T-helper 2 cell treated with Interferon-gamma antibody and Interleukin-4, amounts not matched to agents 5 μg/mL and 100 μg/mL, for 36 hours (primary cell): Measurements from ENCODE around the gene SLCO4A1.

Experiments used
- DNase-seq: peaks from one replicate; pipeline ENCODE4 v3.0.0; 2021; ENCODE audit warnings: low spot score
- H3K27ac Mint-ChIP-seq: one replicate; pipeline ENCODE4 v1.8.0; 2021; ENCODE audit warnings: mild to moderate bottlenecking, mixed read lengths
- H3K27me3 Mint-ChIP-seq: one replicate; pipeline ENCODE4 v1.8.0; 2021; ENCODE audit warnings: low read depth, mixed read lengths
- H3K36me3 Mint-ChIP-seq: one replicate; pipeline ENCODE4 v1.8.0; 2021; ENCODE audit warnings: low read depth, mixed read lengths
- H3K4me1 Mint-ChIP-seq: one replicate; pipeline ENCODE4 v1.8.0; 2021; ENCODE audit warnings: low read depth, mixed read lengths
- H3K4me3 Mint-ChIP-seq: one replicate; pipeline ENCODE4 v1.8.0; 2022; ENCODE audit warnings: mild to moderate bottlenecking, moderate library complexity, mixed read lengths
- H3K9me3 Mint-ChIP-seq: one replicate; pipeline ENCODE4 v1.8.0; 2021; ENCODE audit warnings: mixed read lengths

The SLCO4A1 gene

DNA sequence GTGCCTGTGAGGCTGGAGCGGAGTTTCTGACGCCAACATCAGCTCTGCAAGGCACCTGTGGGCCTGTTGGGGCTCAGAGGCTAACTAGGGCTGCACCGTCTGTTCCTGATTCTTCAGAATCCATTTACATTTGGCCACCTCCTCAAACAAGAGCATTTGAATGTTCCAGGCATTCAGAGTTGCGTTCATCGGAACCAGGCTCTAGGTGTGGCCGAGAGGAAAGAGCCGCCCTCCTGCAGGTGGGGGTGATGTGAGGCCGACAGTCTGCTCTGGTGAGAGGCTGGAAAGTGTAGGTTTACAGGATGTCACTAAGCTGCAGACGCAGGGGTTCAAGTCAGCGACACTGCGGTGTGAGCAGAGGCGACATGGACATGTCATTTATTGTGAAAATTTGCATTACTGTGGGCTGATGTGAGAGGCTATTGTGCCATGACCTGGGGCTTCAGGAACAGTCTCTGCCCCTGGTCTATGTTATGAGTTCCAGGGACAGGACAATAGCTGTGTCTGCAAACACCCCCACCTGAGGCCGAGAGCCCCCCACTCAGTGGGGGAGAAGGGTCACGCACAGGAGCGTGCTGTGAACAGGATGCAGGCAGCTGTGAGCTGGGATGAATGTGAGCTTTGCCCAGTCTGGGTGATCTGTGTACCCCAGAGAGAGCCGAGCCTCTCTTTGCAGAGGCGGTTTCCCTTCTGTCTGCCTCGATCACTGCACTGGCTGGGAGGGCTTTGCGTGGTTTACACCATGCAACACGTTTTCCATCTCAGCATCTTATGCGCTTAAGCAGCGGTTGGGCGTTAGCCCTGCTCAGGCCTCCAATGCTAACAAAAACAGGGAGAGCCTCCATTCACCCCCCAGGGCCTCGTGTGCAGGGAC, 21.1 kb downstream of the SLCO4A1 start:
- Mint-ChIP-seq H3K4me1 (no peaks in the 10 kb centered on the region), H3K27ac (peak overlapping the region; percentile 8), H3K36me3 (peaks cover 29% of the 10 kb centered on the region), H3K9me3 (no peaks in the 10 kb centered on the region), H3K4me3 (no peak overlapping the region), H3K27me3 (no peaks in the 10 kb centered on the region)
- no peak for DNase-seq

DNA sequence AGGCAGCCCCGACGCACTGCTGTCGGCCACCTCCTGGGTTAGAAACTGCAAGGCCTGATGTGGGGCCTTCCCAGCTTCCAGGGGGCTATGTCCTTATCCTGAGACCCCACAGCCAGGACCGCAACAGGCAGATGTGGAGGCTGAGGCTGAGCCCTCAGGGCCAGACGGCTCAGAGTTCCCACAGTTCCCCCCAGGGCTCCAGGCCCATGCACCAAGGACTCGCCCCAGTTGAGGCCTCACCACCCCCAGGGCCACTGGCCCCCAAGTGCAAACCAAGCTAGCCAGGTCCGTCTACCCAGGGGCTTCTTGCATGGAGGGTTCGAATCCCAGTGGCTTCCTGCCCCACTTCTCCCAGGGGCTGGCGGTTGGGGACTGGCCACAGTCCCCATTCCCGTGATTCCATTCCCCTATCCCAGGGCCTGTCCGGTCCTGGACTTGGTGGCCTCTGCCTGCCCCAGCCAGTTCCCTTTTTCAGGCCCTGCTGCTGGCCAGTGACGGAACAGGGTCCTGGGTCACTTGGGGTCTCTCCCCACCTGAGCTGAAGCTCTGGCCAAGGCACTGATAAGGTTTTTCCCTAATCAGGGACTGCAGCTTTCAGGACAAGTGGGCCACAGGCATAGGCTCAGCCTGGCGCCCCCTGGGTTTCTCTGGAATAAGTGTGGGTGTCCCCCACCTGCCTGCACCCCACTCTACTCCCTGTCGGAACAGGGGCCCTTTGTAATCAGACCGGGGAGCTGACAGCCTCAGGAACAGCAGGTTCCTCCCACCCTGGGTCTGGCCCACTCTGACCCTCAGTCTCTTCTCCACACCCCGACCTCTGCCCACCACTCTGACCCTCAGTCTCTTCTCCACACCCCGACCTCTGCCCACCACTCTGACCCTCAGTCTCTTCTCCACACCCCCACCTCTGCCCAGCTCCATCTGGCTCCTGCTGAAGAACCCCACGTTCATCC, 22.0 kb downstream of the SLCO4A1 start:
- H3K4me3 Mint-ChIP-seq: no peak overlapping the region
- peaks cover 31% of the 10 kb centered on the region for H3K36me3 Mint-ChIP-seq
- no peak for DNase-seq
- H3K27me3 Mint-ChIP-seq: no peaks in the 10 kb centered on the region
- no peaks in the 10 kb centered on the region for H3K9me3 Mint-ChIP-seq
- H3K27ac Mint-ChIP-seq: peak overlapping the region; percentile 15
- no peaks in the 10 kb centered on the region for H3K4me1 Mint-ChIP-seq

DNA sequence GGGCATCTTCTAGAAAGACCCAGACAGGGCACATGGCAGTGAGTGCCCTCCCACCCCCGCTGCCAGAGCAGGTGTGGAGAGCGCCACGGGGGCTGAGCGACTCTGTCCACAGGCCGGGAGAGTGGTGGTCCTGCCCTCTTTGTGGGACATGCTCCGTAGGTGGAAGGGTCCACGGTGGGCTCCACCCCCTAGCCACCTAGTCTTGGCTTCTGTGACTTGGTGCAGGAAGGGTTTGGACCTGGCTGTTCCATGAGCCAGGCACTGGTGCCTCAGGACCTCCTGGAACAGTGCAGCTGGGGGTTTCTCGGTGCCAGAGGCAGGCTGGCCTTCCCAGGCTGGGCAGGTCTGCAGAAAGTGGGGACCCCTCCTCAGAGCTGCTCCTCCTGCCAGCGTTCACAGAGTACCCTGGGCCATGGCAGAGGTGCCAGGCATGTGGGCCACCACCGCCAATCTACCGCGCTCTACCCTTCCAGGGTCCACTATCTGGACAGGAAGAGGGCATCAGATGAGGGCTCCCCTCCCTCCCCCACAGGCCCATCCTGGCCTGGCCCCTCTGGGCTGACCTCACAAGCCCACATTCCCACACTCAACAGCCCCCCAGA, 23.0 kb downstream of the SLCO4A1 start:
- no peaks in the 10 kb centered on the region for H3K9me3 Mint-ChIP-seq
- DNase-seq: no peak
- H3K4me3 Mint-ChIP-seq: no peak overlapping the region
- no peaks in the 10 kb centered on the region for H3K27me3 Mint-ChIP-seq
- H3K27ac Mint-ChIP-seq: no peak overlapping the region
- H3K36me3 Mint-ChIP-seq: peaks cover 34% of the 10 kb centered on the region
- H3K4me1 Mint-ChIP-seq: no peaks in the 10 kb centered on the region

DNA sequence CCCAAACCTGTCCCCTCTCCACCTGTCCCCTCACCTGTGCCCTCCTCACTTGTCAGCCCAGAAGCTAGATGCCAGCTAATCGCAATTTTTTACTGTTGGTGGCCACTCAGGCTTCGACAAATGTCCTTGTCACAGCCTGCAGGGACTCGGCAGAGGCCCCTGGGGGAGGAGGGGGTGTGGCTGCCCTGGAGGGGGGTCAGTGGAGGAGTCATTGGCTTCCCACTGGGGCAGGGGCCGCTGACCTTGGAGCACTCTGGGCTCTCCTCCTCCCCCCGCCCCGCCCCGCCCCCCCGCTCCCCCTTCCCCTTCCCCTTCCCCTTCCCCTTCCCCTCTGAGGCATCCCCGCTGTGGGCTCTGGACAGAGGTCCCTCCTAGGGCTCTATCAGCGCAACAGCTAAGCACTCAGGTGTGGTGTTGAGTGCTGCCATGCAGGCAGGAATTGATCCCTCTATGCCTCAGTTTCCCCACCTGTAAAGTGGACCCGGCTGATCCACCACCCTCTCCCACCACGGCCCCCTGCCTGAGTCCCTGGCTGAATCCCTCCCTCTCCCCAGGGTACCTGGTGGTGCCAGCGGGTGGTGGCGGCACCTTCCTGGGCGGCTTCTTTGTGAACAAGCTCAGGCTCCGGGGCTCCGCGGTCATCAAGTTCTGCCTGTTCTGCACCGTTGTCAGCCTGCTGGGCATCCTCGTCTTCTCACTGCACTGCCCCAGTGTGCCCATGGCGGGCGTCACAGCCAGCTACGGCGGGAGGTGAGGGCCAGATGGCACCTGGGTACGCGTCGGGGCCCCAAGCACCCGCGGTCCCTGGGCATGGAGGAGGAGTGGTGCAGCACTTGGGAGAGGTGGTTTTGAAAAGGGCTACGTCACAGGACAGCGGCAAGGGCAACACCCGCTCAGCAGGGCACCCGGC, 23.8 kb downstream of the SLCO4A1 start:
- no peak for DNase-seq
- no peaks in the 10 kb centered on the region for H3K9me3 Mint-ChIP-seq
- no peak overlapping the region for H3K27ac Mint-ChIP-seq
- no peak overlapping the region for H3K4me3 Mint-ChIP-seq
- no peaks in the 10 kb centered on the region for H3K27me3 Mint-ChIP-seq
- no peaks in the 10 kb centered on the region for H3K4me1 Mint-ChIP-seq
- H3K36me3 Mint-ChIP-seq: peaks cover 31% of the 10 kb centered on the region

DNA sequence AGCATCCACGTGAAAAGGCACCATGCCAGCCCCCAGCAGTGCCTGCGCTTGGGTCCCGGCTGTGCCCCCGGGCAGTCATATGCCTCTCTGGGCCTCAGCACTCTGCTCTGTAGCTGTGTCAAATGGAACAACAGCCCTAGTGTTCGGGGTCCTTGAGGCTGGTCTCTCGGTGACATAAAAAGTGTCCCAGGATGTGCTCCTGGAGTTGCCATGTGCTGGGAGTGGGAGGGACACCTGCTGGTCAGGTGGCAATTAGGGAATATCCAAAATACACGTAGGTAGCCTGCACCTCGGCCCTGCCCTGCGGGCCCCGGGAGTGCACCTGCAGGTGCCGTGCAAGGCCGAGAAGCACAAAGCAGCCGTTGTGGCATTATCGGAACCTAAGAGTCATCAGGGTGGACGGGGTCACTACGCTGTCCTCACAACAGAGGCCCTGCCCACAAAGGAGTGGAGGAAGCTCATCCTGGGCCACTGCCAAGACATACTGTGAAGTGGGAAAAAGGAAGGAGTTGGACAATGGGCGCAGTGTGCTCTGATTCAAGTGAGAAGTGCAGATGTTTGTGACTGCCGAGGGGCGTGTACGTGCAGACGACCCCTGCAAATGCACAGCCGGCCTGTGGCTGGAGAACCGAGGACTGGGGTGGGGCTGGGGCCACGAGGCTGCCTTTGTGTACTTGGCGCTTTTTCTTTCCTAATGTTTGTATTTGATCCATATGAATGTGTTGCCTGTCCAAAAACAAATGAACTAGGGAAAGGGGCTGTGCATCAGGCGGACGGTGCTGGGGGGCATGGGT, 24.6 kb downstream of the SLCO4A1 start:
- Mint-ChIP-seq H3K4me1 (no peaks in the 10 kb centered on the region), H3K27me3 (no peaks in the 10 kb centered on the region), H3K27ac (peak overlapping the region; percentile 31), H3K9me3 (no peaks in the 10 kb centered on the region), H3K4me3 (no peak overlapping the region), H3K36me3 (peaks cover 38% of the 10 kb centered on the region)
- no peak for DNase-seq

DNA sequence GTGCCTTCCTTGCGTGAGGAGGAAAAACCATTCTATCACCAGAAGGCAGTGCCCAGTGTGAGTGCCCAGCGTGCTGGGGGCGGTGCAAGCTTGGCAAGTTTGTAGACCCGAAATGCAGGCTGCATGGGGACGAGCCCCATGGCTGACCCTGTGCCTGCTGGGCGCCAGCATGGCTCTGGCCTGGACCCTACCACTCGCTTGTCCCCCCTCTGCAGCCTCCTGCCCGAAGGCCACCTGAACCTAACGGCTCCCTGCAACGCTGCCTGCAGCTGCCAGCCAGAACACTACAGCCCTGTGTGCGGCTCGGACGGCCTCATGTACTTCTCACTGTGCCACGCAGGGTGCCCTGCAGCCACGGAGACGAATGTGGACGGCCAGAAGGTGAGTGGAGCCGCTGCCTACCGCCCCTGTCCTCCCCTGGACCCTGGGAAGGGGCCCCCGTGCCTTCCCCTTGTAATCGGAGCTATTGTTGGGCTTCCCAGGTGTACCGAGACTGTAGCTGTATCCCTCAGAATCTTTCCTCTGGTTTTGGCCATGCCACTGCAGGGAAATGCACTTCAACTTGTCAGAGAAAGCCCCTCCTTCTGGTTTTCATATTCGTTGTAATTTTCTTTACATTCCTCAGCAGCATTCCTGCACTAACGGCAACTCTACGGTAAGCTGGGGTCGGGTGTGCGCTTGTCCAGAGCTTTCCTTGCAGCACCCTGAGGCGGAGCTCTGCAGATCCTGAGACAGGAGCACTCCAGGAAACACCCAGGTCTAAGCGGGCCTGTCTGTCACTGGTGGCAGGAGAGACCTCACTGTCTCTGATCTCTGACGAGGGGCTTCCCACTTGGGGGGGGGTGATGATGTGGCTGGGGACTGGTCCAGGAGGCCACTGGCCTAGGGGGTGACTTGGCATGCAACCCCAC, 25.5 kb downstream of the SLCO4A1 start:
- H3K9me3 Mint-ChIP-seq: no peaks in the 10 kb centered on the region
- no peak for DNase-seq
- H3K4me1 Mint-ChIP-seq: no peaks in the 10 kb centered on the region
- peaks cover 43% of the 10 kb centered on the region for H3K36me3 Mint-ChIP-seq
- no peak overlapping the region for H3K4me3 Mint-ChIP-seq
- H3K27ac Mint-ChIP-seq: no peak overlapping the region
- H3K27me3 Mint-ChIP-seq: no peaks in the 10 kb centered on the region

DNA sequence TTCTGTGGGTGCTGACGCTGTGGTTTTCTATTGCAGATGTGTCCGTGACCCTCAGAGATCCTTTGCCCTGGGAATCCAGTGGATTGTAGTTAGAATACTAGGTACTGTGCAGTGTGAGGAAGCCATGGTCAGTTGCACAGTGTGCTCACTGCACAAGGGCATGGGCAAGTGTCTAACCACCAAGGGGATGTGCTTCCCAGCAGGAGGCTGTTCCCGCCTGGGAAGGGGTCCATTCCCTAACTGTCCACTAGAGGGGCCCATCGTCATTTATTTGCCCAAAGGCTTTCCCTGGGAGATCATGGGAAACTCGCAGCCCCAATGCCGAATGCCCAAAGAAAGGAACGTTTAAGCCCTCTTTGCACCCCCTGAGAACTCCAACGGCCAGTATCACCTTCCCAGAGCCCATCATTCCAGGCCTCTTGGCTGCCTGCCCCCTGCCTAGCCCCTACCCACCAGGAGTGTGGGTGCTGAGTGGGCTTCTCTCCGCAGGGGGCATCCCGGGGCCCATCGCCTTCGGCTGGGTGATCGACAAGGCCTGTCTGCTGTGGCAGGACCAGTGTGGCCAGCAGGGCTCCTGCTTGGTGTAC, 26.2 kb downstream of the SLCO4A1 start:
- Mint-ChIP-seq H3K27me3 (no peaks in the 10 kb centered on the region), H3K36me3 (peaks cover 45% of the 10 kb centered on the region), H3K9me3 (no peaks in the 10 kb centered on the region), H3K4me1 (no peaks in the 10 kb centered on the region), H3K27ac (no peak overlapping the region), H3K4me3 (no peak overlapping the region)
- no peak for DNase-seq

DNA sequence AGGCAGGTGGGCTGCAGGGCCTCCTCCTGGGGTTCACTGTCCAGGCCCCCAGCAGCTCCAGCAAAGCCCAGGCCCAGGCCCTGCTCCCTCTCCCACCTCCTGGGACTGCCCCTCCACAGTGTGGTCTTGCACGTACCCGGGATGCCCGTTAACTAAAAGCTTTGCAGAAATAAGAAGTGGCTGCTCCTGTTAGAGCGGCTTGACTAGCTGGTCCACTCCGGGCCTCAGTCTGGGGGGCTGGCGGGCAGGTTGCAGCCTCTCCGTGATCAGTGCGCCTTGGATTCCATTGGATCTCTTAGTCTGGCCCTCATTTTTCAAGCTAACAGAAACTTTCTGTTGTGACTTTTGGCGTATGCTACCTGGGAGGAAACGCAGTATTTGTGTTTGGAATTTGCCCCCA, 26.9 kb downstream of the SLCO4A1 start:
- H3K4me3 Mint-ChIP-seq: no peak overlapping the region
- no peaks in the 10 kb centered on the region for H3K27me3 Mint-ChIP-seq
- H3K9me3 Mint-ChIP-seq: no peaks in the 10 kb centered on the region
- no peak for DNase-seq
- H3K4me1 Mint-ChIP-seq: no peaks in the 10 kb centered on the region
- H3K36me3 Mint-ChIP-seq: peaks cover 45% of the 10 kb centered on the region
- H3K27ac Mint-ChIP-seq: no peak overlapping the region

DNA sequence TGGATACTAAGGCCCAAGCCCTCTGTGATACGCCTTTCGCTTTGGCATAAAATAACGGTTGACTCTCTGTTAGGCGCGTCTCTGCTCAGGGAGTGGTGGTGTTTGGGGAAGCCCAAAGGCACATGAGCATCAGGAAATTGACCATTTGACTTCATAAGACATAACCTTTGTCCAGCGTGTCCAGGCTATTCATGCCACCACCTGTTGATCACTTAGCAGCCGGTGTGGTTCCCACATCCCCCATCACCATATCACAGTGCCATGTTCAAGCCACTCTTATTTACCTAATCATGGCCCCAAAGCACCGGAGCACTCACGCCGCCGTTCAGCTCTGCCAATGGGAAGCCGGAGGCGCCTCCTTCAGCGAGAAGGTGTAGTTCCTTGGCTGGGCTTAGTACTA, 27.9 kb downstream of the SLCO4A1 start:
- Mint-ChIP-seq H3K27me3 (no peaks in the 10 kb centered on the region), H3K36me3 (peaks cover 40% of the 10 kb centered on the region), H3K4me3 (no peak overlapping the region), H3K4me1 (no peaks in the 10 kb centered on the region), H3K9me3 (no peaks in the 10 kb centered on the region), H3K27ac (no peak overlapping the region)
- DNase-seq: no peak

DNA sequence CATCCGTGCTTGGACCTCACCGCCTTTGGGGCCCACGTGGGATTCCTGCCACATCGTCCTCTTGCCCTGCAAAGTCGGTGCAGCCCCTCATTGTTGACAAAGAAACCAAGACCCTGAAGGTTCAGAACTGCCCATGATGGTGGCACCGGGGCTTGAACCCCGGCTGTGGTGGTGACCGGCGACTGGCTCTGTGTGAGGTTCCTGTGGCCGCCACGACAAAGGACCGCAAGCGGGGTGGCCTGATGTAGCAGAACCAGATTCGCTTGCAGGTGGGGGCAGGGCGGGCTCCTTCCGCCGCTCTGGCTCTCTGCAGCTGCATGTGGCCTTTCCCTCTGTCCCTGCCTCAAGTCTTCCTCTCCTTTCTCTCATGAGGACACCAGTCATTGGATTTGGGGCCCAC, 28.7 kb downstream of the SLCO4A1 start:
- no peak for DNase-seq
- Mint-ChIP-seq H3K27ac (peak overlapping the region; percentile 62), H3K9me3 (no peaks in the 10 kb centered on the region), H3K4me1 (no peaks in the 10 kb centered on the region), H3K36me3 (peaks cover 40% of the 10 kb centered on the region), H3K4me3 (no peak overlapping the region), H3K27me3 (no peaks in the 10 kb centered on the region)

DNA sequence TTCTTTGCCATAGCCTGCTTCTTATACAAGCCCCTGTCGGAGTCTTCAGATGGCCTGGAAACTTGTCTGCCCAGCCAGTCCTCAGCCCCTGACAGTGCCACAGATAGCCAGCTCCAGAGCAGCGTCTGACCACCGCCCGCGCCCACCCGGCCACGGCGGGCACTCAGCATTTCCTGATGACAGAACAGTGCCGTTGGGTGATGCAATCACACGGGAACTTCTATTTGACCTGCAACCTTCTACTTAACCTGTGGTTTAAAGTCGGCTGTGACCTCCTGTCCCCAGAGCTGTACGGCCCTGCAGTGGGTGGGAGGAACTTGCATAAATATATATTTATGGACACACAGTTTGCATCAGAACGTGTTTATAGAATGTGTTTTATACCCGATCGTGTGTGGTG, 29.5 kb downstream of the SLCO4A1 start:
- no peak for DNase-seq
- Mint-ChIP-seq H3K36me3 (peaks cover 38% of the 10 kb centered on the region), H3K27ac (no peak overlapping the region), H3K4me3 (no peak overlapping the region), H3K4me1 (no peaks in the 10 kb centered on the region), H3K9me3 (no peaks in the 10 kb centered on the region), H3K27me3 (peaks cover under 1% of the 10 kb centered on the region)

DNA sequence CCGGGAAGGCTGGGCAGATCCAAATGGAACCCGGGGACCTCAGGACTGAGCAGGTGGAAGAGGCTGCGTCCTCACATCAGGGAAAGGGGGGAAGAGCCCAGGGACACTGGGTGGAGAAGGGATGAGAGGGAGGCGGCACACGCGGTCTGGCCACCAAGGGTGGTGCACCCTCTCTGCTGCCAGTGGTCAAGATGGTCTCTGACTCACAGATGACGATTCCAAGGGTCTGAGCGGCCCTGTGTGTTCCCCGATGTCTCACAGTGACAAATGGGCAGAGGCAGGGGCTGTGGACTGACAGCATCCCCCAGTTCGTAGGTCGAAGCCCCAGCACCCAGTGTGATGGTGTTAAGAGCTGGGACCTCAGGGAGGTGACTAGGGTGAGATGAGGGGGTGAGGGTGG, 32.1 kb downstream of the SLCO4A1 start:
- DNase-seq: no peak
- H3K9me3 Mint-ChIP-seq: no peaks in the 10 kb centered on the region
- H3K27ac Mint-ChIP-seq: no peak overlapping the region
- peaks cover 21% of the 10 kb centered on the region for H3K36me3 Mint-ChIP-seq
- H3K4me3 Mint-ChIP-seq: no peak overlapping the region
- peaks cover 11% of the 10 kb centered on the region for H3K4me1 Mint-ChIP-seq
- peaks cover 9% of the 10 kb centered on the region for H3K27me3 Mint-ChIP-seq
